ENCODE results near the gene TMEM184A.
"Not testable (repeated sequence)": the region's sequence is repeated elsewhere in the genome, so short reads cannot be mapped to it uniquely, and the experiment has no call there.

Gene TMEM184A

GRCh38 chr7:1516586-1517251 lies 39.3 kb downstream of the TMEM184A start:
- WGBS (ENCODE audit: insufficient coverage), result 97% methylated on average over 18 of the region's 18 CpGs

GRCh38 chr7:1515509-1515967 lies 40.5 kb downstream of the TMEM184A start:
- H3K4me1 ChIP-seq (ENCODE audit: control extremely low read depth in 1 of 4, control insufficient read depth in 4 of 4, insufficient read depth in 4 of 4, low read length in 3 of 4), result peaks cover 0 to 60% (median 54%) of the 10 kb centered on the region in 4 experiments
- 99% methylated on average over 11 of the region's 17 CpGs for WGBS (ENCODE audit: insufficient coverage)
- not testable (repeated sequence) for H3K27me3 ChIP-seq (replicated peaks in 2 of 5; ENCODE audit: control insufficient read depth in 4 of 5, insufficient read depth in 5 of 5, low read length in 4 of 5); H3K4me3 ChIP-seq (ENCODE audit: control insufficient read depth in 1 of 7, extremely low read depth in 1 of 7, insufficient read depth in 4 of 7, low read depth in 2 of 7, low read length in 6 of 7); DNase-seq; H3K36me3 ChIP-seq (ENCODE audit: control insufficient read depth in 4 of 4, insufficient read depth in 4 of 4, low read length in 3 of 4); H3K9me3 ChIP-seq (ENCODE audit: control extremely low read depth in 1 of 5, control insufficient read depth in 4 of 5, insufficient read depth in 2 of 5, low read depth in 1 of 5, low read length in 4 of 5); H3K27ac ChIP-seq (ENCODE audit: insufficient read depth in 1 of 2, low read depth in 1 of 2, low read length in 2 of 2, poor library complexity in 1 of 2, severe bottlenecking in 2 of 2)
- CTCF ChIA-PET, result interaction anchor here (3.1 to 15.3 kb wide), 2 partner anchors 11 to 21 kb away, joined by 21 to 150 read pairs; partner anchors contain the start of gene INTS1
- POLR2A ChIA-PET, result interaction anchor here (0.7 kb wide), 1 partner anchor 814 kb away, joined by 4 read pairs; no protein-coding TSS in a partner anchor

More at GRCh38 chr7:1516586-1517251, 39.3 kb downstream of the TMEM184A start:
- POLR2A ChIA-PET, result no interaction called here
- H3K9me3 ChIP-seq (ENCODE audit: control extremely low read depth in 1 of 5, control insufficient read depth in 4 of 5, insufficient read depth in 2 of 5, low read depth in 1 of 5, low read length in 4 of 5), result peaks cover 0 to 2% (median 0%) of the 10 kb centered on the region in 5 experiments
- peaks cover 0 to 50% (median 43%) of the 10 kb centered on the region in 4 experiments for H3K4me1 ChIP-seq (ENCODE audit: control extremely low read depth in 1 of 4, control insufficient read depth in 4 of 4, insufficient read depth in 4 of 4, low read length in 3 of 4)
- CTCF ChIA-PET, result interaction anchor here (1.0 to 15.3 kb wide), 2 partner anchors 12 to 20 kb away, joined by 3 to 150 read pairs; no protein-coding TSS in a partner anchor
- H3K27me3 ChIP-seq (replicated peaks in 2 of 5; ENCODE audit: control insufficient read depth in 4 of 5, insufficient read depth in 5 of 5, low read length in 4 of 5), result no peaks in the 10 kb centered on the region
- no peak overlapping the region for H3K4me3 ChIP-seq (ENCODE audit: control insufficient read depth in 1 of 7, extremely low read depth in 1 of 7, insufficient read depth in 4 of 7, low read depth in 2 of 7, low read length in 6 of 7)
- H3K36me3 ChIP-seq (ENCODE audit: control insufficient read depth in 4 of 4, insufficient read depth in 4 of 4, low read length in 3 of 4), result no peaks in the 10 kb centered on the region
- no peak overlapping the region for H3K27ac ChIP-seq (ENCODE audit: insufficient read depth in 1 of 2, low read depth in 1 of 2, low read length in 2 of 2, poor library complexity in 1 of 2, severe bottlenecking in 2 of 2)
- DNase-seq, result no peak

GRCh38 chr7:1514995-1515401 lies 41.0 kb downstream of the TMEM184A start:
- CTCF ChIA-PET, result interaction anchor here (2.1 to 15.3 kb wide), 4 partner anchors 10 to 22 kb away, joined by 11 to 150 read pairs (median 20); partner anchors contain the start of genes INTS1 and MAFK
- Histone ChIP-seq H3K27ac (ENCODE audit: insufficient read depth in 1 of 2, low read depth in 1 of 2, low read length in 2 of 2, poor library complexity in 1 of 2, severe bottlenecking in 2 of 2) (no peak overlapping the region), H3K9me3 (ENCODE audit: control extremely low read depth in 1 of 5, control insufficient read depth in 4 of 5, insufficient read depth in 2 of 5, low read depth in 1 of 5, low read length in 4 of 5) (peaks cover 0 to under 1% (median 0%) of the 10 kb centered on the region in 5 experiments), H3K27me3 (replicated peaks in 2 of 5; ENCODE audit: control insufficient read depth in 4 of 5, insufficient read depth in 5 of 5, low read length in 4 of 5) (no peaks in the 10 kb centered on the region), H3K4me1 (ENCODE audit: control extremely low read depth in 1 of 4, control insufficient read depth in 4 of 4, insufficient read depth in 4 of 4, low read length in 3 of 4) (peaks cover 0 to 66% (median 60%) of the 10 kb centered on the region in 4 experiments), H3K4me3 (ENCODE audit: control insufficient read depth in 1 of 7, extremely low read depth in 1 of 7, insufficient read depth in 4 of 7, low read depth in 2 of 7, low read length in 6 of 7) (no peak overlapping the region), H3K36me3 (ENCODE audit: control insufficient read depth in 4 of 4, insufficient read depth in 4 of 4, low read length in 3 of 4) (no peaks in the 10 kb centered on the region)
- peak in 2 of 3 donors; percentile 38 to 48 for DNase-seq
- POLR2A ChIA-PET, result interaction anchor here (0.7 kb wide), 1 partner anchor 815 kb away, joined by 4 read pairs; no protein-coding TSS in a partner anchor
- WGBS (ENCODE audit: insufficient coverage), result 49% methylated on average over 3 of the region's 4 CpGs

- peaks cover 0 to 70% (median 65%) of the 10 kb centered on the region in 4 experiments for H3K4me1 ChIP-seq (ENCODE audit: control extremely low read depth in 1 of 4, control insufficient read depth in 4 of 4, insufficient read depth in 4 of 4, low read length in 3 of 4)
- no peaks in the 10 kb centered on the region for H3K27me3 ChIP-seq (replicated peaks in 2 of 5; ENCODE audit: control insufficient read depth in 4 of 5, insufficient read depth in 5 of 5, low read length in 4 of 5)
- no peak overlapping the region for H3K4me3 ChIP-seq (ENCODE audit: control insufficient read depth in 1 of 7, extremely low read depth in 1 of 7, insufficient read depth in 4 of 7, low read depth in 2 of 7, low read length in 6 of 7)
- POLR2A ChIA-PET, result no interaction called here
- DNase-seq, result peak in 1 of 3 donors; percentile 24
- no peaks in the 10 kb centered on the region for H3K9me3 ChIP-seq (ENCODE audit: control extremely low read depth in 1 of 5, control insufficient read depth in 4 of 5, insufficient read depth in 2 of 5, low read depth in 1 of 5, low read length in 4 of 5)
- CTCF ChIA-PET, result interaction anchor here (2.1 to 15.3 kb wide), 4 partner anchors 10 to 22 kb away, joined by 11 to 150 read pairs (median 20); partner anchors contain the start of genes INTS1 and MAFK
- WGBS (ENCODE audit: insufficient coverage), result 80% methylated on average over 11 of the region's 12 CpGs
- H3K27ac ChIP-seq (ENCODE audit: insufficient read depth in 1 of 2, low read depth in 1 of 2, low read length in 2 of 2, poor library complexity in 1 of 2, severe bottlenecking in 2 of 2), result peak overlapping the region; percentile 74 to 88
- H3K36me3 ChIP-seq (ENCODE audit: control insufficient read depth in 4 of 4, insufficient read depth in 4 of 4, low read length in 3 of 4), result no peaks in the 10 kb centered on the region
Observed at GRCh38 chr7:1514407-1514806, 41.6 kb downstream of the TMEM184A start.

GRCh38 chr7:1513657-1514095 lies 42.3 kb downstream of the TMEM184A start:
- ChIA-PET CTCF (interaction anchor here (0.7 to 15.3 kb wide), 7 partner anchors 9 to 45 kb away, joined by 3 to 150 read pairs (median 11); partner anchors contain the start of genes INTS1 and MAFK), POLR2A (interaction anchor here (0.8 to 4.0 kb wide), 5 partner anchors 9 to 21 kb away, joined by 3 to 27 read pairs (median 4); partner anchors contain the start of gene MAFK)
- no peak for DNase-seq
- WGBS (ENCODE audit: insufficient coverage), result 5% methylated on average over 19 of the region's 20 CpGs
- H3K27ac ChIP-seq (ENCODE audit: insufficient read depth in 1 of 2, low read depth in 1 of 2, low read length in 2 of 2, poor library complexity in 1 of 2, severe bottlenecking in 2 of 2), result peak overlapping the region; percentile 74 to 88
- peaks cover 0 to 77% (median 69%) of the 10 kb centered on the region in 4 experiments for H3K4me1 ChIP-seq (ENCODE audit: control extremely low read depth in 1 of 4, control insufficient read depth in 4 of 4, insufficient read depth in 4 of 4, low read length in 3 of 4)
- H3K36me3 ChIP-seq (ENCODE audit: control insufficient read depth in 4 of 4, insufficient read depth in 4 of 4, low read length in 3 of 4), result no peaks in the 10 kb centered on the region
- peak overlapping the region in 3 of 7 experiments; percentile 40 to 54 (median 50) for H3K4me3 ChIP-seq (ENCODE audit: control insufficient read depth in 1 of 7, extremely low read depth in 1 of 7, insufficient read depth in 4 of 7, low read depth in 2 of 7, low read length in 6 of 7)
- H3K9me3 ChIP-seq (ENCODE audit: control extremely low read depth in 1 of 5, control insufficient read depth in 4 of 5, insufficient read depth in 2 of 5, low read depth in 1 of 5, low read length in 4 of 5), result no peaks in the 10 kb centered on the region
- no peaks in the 10 kb centered on the region for H3K27me3 ChIP-seq (replicated peaks in 2 of 5; ENCODE audit: control insufficient read depth in 4 of 5, insufficient read depth in 5 of 5, low read length in 4 of 5)

GRCh38 chr7:1512781-1513656 lies 43.0 kb downstream of the TMEM184A start:
- Histone ChIP-seq H3K4me1 (ENCODE audit: control extremely low read depth in 1 of 4, control insufficient read depth in 4 of 4, insufficient read depth in 4 of 4, low read length in 3 of 4) (peaks cover 0 to 83% (median 76%) of the 10 kb centered on the region in 4 experiments), H3K36me3 (ENCODE audit: control insufficient read depth in 4 of 4, insufficient read depth in 4 of 4, low read length in 3 of 4) (no peaks in the 10 kb centered on the region), H3K27me3 (replicated peaks in 2 of 5; ENCODE audit: control insufficient read depth in 4 of 5, insufficient read depth in 5 of 5, low read length in 4 of 5) (no peaks in the 10 kb centered on the region), H3K27ac (ENCODE audit: insufficient read depth in 1 of 2, low read depth in 1 of 2, low read length in 2 of 2, poor library complexity in 1 of 2, severe bottlenecking in 2 of 2) (peak overlapping the region; percentile 74 to 88), H3K9me3 (ENCODE audit: control extremely low read depth in 1 of 5, control insufficient read depth in 4 of 5, insufficient read depth in 2 of 5, low read depth in 1 of 5, low read length in 4 of 5) (no peaks in the 10 kb centered on the region), H3K4me3 (ENCODE audit: control insufficient read depth in 1 of 7, extremely low read depth in 1 of 7, insufficient read depth in 4 of 7, low read depth in 2 of 7, low read length in 6 of 7) (peak overlapping the region in 3 of 7 experiments; percentile 26 to 54 (median 50))
- CTCF ChIA-PET, result interaction anchor here (0.7 to 15.3 kb wide), 7 partner anchors 8 to 45 kb away, joined by 3 to 150 read pairs (median 11); partner anchors contain the start of genes INTS1 and MAFK
- DNase-seq, result peak; percentile 89 to 97 (median 97)
- 3% methylated on average over 28 of the region's 35 CpGs for WGBS (ENCODE audit: insufficient coverage)
- POLR2A ChIA-PET, result interaction anchor here (0.6 to 4.0 kb wide), 7 partner anchors 8 to 913 kb away, joined by 3 to 27 read pairs (median 4); partner anchors contain the start of gene MAFK
